ENCODE data around the gene GALNT10. TPM values are rescaled to one million over a fixed set of nuclear protein-coding genes. Genes with fewer than 3 reads are reported as not detected.

The GALNT10 gene
- total and polyA plus RNA-seq, 2 of the 8 experiments (the other 6 are each of a cell fraction or from before 2014, with no cell fraction given), result 4.6 to 15.5 TPM

DNA sequence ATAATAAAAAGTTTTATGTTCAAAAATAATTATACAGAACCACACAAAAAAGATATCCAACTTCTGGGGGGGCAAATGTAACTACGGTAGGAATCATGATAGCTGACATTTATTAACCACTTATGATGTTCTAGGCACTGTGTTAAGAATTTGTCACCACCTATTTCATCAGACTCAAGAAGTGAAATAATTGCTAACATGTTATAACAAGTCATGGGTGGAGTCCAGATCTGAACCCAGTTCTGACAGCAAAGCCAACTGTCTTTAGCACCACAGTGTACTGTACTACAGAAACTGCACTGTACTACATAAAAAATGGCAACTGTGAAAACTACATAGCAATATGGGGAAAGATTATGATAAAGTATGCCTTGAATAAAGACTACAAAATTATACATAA is 252.3 kb downstream of the GALNT10 start:
- ChIA-PET CTCF (ENCODE audit: partially characterized antibody) (interaction anchor here (2.7 kb wide), 1 partner anchor 24 kb away, joined by 8 read pairs; no protein-coding TSS in a partner anchor), POLR2A (ENCODE audit: partially characterized antibody) (no interaction called here)
- Histone ChIP-seq H3K18ac (ENCODE audit: extremely low read depth, low read length) (no peak overlapping the region), H2BK12ac (ENCODE audit: low read depth, low read length) (no peak overlapping the region), H3K9me3 (ENCODE audit: insufficient read depth in 2 of 2, low read depth in 1 of 2, low read length in 1 of 2) (no peaks in the 10 kb centered on the region), H3K23ac (ENCODE audit: insufficient read length) (no peak overlapping the region), H3K9ac (replicated peaks in 1 of 4; ENCODE audit: extremely low read depth in 1 of 4, low read depth in 3 of 4, low read length in 3 of 4) (no peak overlapping the region), H3K36me3 (ENCODE audit: control insufficient read depth in 2 of 4, insufficient read depth in 4 of 4, low read length in 3 of 4) (peaks cover 0 to 13% (median 6%) of the 10 kb centered on the region in 4 experiments; a peak in 7 of 8 replicates), H2AFZ (ENCODE audit: low read length) (no peak overlapping the region), H3K4me1 (replicated peaks in 1 of 4; ENCODE audit: control insufficient read depth in 3 of 4, insufficient read depth in 4 of 4, low read length in 3 of 4) (peaks cover 0 to 7% (median 2%) of the 10 kb centered on the region in 4 experiments; a peak in 3 of 7 replicates), H3K27ac (ENCODE audit: low read depth, low read length) (no peak overlapping the region), H4K8ac (ENCODE audit: extremely low read depth, insufficient read depth, low read length) (no peak overlapping the region), H3K23me2 (ENCODE audit: low read depth, low read length) (peaks cover 17% of the 10 kb centered on the region), H3K27me3 (replicated peaks in 1 of 4; ENCODE audit: control insufficient read depth in 3 of 4, extremely low read depth in 1 of 4, insufficient read depth in 3 of 4, low read length in 3 of 4) (peaks cover 0 to 3% (median 0%) of the 10 kb centered on the region in 4 experiments; a peak in 1 of 7 replicates), H3K79me1 (ENCODE audit: low read depth, low read length) (no peaks in the 10 kb centered on the region), H3K4me3 (ENCODE audit: extremely low read depth in 1 of 4, insufficient read depth in 2 of 4, low read depth in 3 of 4, low read length in 4 of 4) (no peak overlapping the region), H3K4ac (replicated peaks; ENCODE audit: insufficient read length, low read depth, low read length) (no peak overlapping the region), H2BK15ac (ENCODE audit: low read length) (no peak overlapping the region), H2BK20ac (ENCODE audit: low read length) (no peak overlapping the region), H2BK120ac (replicated peaks; ENCODE audit: low read depth, low read length) (no peak overlapping the region), H4K20me1 (replicated peaks in 1 of 2; ENCODE audit: control insufficient read depth in 1 of 2, insufficient read depth in 2 of 2, low read length in 2 of 2) (peaks cover 3 to 11% of the 10 kb centered on the region in 2 experiments), H3K14ac (ENCODE audit: insufficient read length) (no peak overlapping the region), H4K91ac (replicated peaks; ENCODE audit: insufficient read length, low read length) (no peak overlapping the region), H2BK5ac (ENCODE audit: low read depth, low read length) (no peak overlapping the region), H3K56ac (replicated peaks; ENCODE audit: insufficient read length, low read depth, low read length) (no peak overlapping the region), H3K79me2 (ENCODE audit: control insufficient read depth in 1 of 2, insufficient read depth in 2 of 2, low read length in 2 of 2) (peaks cover 0 to 7% of the 10 kb centered on the region in 2 experiments; a peak in 1 of 4 replicates), H3K4me2 (ENCODE audit: insufficient read depth in 1 of 2, low read depth in 2 of 2, low read length in 2 of 2) (no peak overlapping the region), H2AK5ac (ENCODE audit: low read depth, low read length) (no peak overlapping the region), H4K5ac (ENCODE audit: insufficient read length, low read depth, low read length) (no peak overlapping the region)
- WGBS, 2 experiments (ENCODE audit: extremely low coverage in 1 of 2, insufficient coverage in 1 of 2, insufficient read length in 1 of 2, insufficient replicate concordance in 2 of 2, low coverage in 1 of 2, low lambda C conversion rate in 2 of 2, missing lambda C conversion rate in 1 of 2), result 94% methylated on average over 1 of the region's 1 CpG; no CpG with 5 or more reads in 1 of the 2 experiments
- DNase-seq (ENCODE audit: low read depth in 1 of 2, low spot score in 2 of 2), result no peak
- FAIRE-seq, result no peak
- TF ChIP-seq, protein P1, sequence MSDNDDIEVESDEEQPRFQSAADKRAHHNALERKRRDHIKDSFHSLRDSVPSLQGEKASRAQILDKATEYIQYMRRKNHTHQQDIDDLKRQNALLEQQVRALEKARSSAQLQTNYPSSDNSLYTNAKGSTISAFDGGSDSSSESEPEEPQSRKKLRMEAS (IDR thresholded peaks at IDR 0.05), result no peak
- TF ChIP-seq YY1 (IDR thresholded peaks at IDR 0.05; ENCODE audit: low read depth, low read length) (no peak), POLR2AphosphoS5 (IDR thresholded peaks at IDR 0.05; ENCODE audit: low read depth, low read length) (no peak), SP4 (IDR thresholded peaks at IDR 0.05; ENCODE audit: low read length) (no peak), EGR1 (IDR thresholded peaks at IDR 0.05; ENCODE audit: borderline replicate concordance, low read depth, low read length) (no peak), SP1 (IDR thresholded peaks at IDR 0.05; ENCODE audit: low read depth, low read length) (no peak), GTF2F1 (IDR thresholded peaks at IDR 0.05; ENCODE audit: borderline replicate concordance, low read depth, low read length) (no peak), ASH2L (IDR thresholded peaks at IDR 0.05; ENCODE audit: low read length) (no peak), BCL11A (IDR thresholded peaks at IDR 0.05; ENCODE audit: low read depth in 2 of 2, low read length in 2 of 2) (no peak), CREB1 (IDR thresholded peaks at IDR 0.05) (no peak), JUND (IDR thresholded peaks at IDR 0.05; ENCODE audit: low read length) (no peak), CEBPB (IDR thresholded peaks at IDR 0.05; ENCODE audit: low read depth, low read length) (no peak), RFX5 (IDR thresholded peaks at IDR 0.05; ENCODE audit: borderline replicate concordance, low read depth, low read length) (no peak), POLR2A (IDR thresholded peaks at IDR 0.05; ENCODE audit: control extremely low read depth in 1 of 2, low read depth in 2 of 2, low read length in 2 of 2) (no peak), USF2 (IDR thresholded peaks at IDR 0.05; ENCODE audit: low read length) (no peak), TCF12 (IDR thresholded peaks at IDR 0.05; ENCODE audit: low read depth, low read length) (no peak)
